Iris pigment epithelial cell (primary cell): Measurements from ENCODE around the gene ARHGEF10L.
A peak's percentile ranks its signal among the peaks of the same experiment; 100 is the strongest.
"Not testable (repeated sequence)": the region's sequence is repeated elsewhere in the genome, so short reads cannot be mapped to it uniquely, and the experiment has no call there.

Experiments
- DNase-seq: peaks from one replicate; pipeline ENCODE4 v3.0.0-alpha.2; 2011; ENCODE audit warnings: low read depth

The ARHGEF10L gene

DNA sequence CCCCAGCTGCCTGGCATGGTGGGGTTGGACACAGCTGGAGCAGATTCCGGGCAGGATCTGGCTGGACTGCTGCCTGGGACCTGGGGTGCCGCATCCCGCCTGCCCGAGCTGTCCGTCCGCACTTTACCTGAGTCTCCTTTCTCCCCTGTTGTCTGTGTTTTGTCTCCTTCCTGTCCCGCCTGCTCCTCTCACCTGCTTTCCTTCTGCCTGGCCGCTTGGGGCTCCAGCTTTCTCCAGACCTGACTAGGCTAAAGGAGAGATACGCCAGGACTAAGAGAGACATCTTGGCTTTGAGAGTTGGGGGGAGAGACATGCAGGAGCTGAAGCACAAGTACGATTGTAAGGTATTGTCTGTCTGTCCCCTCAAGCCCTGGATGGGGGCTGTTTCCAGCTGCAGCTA, 73.3 kb downstream of the ARHGEF10L start:
- DNase-seq = no peak

DNA sequence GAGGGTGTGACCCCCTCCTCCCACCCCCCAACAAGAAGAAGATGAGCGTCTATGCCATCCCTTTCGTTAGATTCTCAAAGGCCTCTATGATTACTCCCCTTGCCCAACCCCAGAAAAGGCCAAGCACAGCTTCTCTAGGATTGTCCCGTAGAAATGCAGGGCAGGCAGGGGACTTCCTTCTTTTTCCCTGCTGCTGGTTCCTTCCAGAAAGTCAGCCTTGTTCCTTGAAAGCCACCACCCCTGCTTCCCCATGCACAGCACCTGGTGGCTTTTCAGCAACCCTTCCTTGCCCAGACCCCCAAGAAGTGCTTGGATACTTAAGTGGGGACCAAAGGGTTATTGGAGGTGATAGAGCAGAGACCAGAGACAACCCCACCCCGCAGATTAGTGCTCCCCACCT, 75.1 kb downstream of the ARHGEF10L start:
- DNase-seq = no peak

DNA sequence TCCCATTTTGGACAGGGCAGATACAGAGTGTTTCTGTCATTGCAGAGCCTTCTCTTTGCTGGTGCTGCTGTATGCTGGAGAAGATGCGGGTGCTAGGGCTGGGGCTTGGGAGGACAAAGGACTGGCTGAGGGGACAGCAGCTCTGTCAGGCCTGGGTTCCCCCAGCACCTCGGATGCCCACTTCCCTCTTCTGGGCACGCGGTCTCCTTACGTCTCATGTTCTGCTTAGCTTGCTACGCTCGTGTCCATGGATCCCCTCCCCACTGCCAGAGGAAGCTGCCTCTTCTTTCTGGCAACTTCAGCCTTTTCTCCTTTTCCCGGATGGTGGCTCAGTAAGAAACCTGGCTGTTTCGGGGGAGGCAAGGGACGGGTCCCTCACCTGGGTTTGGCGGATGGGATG, 75.7 kb downstream of the ARHGEF10L start:
- DNase-seq = no peak

DNA sequence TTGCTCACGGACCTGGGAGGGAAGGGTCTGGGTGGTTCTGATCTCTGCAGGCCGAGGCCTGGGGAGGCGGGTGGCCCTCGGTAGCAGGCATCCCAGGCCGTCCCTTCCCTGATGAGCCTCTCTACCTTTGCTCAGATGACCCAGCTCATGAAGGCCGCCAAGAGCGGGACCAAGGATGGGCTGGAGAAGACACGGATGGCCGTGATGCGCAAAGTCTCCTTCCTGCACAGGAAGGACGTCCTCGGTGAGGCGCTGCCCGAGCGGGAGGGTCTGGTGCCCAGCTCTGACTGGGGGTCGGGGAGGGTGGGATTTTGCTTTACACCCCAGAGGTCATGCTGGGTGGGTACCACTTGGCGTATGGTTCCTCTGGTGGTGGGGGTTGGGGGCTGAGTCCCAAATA, 76.5 kb downstream of the ARHGEF10L start:
- DNase-seq = no peak

DNA sequence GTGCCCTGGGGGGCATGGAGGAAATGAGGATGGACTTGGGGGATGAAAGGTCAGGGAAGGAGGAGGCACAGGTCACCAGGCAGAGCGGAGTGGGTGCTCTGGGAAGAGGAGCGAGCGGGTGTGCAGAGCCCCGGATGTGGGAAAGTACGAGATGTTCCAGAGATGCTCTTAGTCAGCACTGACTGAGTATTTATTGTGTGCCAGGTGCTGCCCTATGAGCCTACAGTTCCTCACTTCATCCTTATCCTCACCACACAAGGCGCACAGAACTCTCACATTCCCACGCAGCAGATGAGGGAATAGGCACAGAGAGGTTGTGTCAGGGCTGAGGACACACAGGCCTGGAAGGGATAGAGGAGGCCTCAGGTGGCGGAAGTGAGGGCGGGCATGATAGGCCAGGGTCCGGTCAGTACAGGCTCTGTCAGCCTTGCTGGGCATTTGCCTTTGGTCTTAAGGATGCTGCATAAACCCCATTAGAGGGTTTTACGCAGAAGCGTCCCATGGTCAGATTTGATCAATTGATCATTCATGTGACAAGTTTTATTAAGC, 77.3 kb downstream of the ARHGEF10L start:
- DNase-seq = no peak

DNA sequence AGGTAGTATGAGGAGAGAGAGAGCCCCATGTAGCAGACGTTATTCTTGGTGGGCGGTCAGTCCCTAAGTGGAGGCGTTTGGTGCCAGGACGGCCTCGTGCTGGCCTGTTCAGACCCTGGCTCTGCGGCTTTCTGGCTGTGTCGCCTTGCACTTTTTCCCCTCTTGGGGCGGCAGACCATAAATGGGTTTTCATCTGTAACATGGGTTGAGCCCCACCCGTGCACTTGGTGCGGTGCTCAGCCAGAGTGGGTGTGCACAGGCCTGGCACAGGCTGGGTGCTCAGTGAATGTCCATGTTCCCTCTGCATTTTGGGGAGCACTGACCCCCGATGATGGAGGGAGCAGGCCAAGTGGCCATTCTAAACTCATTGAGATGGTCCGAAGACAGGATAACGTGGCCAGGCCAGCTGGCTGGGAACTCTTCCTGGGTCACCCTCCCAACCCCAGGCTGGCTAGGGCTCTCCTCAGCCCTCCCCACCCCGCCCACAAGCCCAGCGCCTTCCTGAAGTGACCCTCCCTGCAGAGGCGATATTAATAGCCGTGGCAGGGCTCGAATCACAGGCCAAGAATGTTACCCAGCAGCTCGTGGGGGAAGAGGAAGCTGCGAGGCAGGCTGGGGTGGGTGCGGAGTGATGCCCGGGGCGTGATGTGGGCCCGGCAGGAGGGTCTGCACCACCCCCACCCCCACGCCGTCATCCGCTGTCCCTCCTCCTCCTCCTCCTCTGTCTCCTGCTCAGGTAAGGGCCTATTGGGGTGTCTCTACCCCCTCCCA, 78.5 kb downstream of the ARHGEF10L start:
- DNase-seq = no peak

DNA sequence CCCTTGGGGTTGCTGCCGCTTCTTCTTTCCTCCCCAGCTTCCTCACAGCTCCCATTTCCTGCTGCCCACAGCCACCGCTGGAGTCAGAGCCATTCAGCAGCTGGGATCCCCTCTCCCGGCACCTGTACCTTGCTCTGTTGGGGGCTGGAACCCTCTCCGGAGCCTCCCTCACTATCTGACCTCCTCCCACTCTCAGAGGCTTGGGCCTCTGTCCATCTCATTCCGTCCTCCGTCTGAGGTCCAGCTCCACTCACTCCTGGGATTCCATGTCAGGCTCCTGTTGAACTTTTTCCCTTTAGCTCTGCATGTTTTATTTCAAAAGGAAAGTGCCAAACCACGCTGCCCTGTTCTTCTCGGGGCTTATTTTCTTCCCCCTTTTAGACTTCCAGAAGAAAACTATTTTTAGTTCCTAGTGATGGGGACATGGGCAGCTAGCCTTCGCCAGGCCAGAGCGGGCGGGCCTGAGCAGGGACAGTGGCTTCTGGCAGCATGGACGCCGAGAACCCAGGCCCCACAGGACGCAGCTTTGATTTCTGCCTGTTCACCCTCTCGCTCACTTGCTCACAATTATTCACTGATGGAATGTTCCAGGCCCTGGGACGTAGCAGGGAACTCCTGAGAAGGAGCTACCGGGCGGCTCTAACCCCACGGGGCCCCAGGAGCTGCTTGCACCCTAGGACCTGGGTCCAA, 79.2 kb downstream of the ARHGEF10L start:
- no peak for DNase-seq

DNA sequence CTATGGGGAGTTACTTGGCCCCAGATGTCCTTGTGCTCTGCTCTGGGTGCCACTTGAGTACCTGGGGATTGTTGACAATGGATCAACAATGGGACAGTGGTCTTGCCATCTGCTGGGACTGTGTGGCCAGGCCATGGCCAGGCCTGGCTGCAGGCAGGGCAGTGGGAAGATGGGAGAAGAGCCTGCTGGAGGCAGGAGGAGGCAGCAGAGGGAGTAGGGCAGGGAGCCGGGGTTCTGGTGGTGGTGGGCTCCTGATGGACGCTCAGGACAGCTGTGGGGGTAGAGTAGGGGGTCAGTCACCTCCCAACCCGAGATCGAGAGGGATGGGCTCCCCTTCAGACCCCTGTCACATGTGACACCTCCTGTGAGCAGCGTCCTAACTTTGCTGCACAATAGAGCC, 81.0 kb downstream of the ARHGEF10L start:
- DNase-seq = no peak

DNA sequence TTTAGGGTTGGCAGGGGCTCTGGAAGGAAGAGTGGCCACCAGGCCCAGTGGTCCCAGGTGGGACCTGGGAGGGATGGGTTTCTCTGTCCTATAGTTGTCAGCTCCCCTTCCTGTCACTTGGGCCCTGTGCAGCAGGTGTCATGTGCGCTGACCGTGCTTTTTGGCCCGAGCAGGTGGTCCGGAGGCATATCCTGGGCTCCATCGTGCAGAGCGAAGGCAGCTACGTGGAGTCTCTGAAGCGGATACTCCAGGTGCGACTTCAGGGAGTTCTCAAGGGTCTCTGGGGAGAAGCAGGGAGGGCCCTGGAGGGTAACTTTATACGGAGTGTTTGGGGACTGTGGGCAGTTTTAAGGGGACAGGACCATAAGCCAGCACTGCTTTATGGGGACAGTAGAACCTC, 82.2 kb downstream of the ARHGEF10L start:
- DNase-seq = no peak

DNA sequence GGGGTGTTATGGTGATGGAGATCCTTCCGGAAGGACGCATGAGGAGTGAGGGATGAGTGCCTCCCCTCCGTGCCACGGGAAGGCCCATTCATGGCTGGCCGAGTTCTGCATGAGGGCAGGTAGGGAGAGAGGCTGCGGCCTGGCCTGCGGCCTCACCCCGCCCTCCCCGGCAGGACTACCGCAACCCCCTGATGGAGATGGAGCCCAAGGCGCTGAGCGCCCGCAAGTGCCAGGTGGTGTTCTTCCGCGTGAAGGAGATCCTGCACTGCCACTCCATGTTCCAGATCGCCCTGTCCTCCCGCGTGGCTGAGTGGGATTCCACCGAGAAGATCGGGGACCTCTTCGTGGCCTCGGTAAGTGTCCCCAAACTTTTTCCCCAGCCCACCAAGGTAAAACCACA, 83.3 kb downstream of the ARHGEF10L start:
- DNase-seq = no peak

DNA sequence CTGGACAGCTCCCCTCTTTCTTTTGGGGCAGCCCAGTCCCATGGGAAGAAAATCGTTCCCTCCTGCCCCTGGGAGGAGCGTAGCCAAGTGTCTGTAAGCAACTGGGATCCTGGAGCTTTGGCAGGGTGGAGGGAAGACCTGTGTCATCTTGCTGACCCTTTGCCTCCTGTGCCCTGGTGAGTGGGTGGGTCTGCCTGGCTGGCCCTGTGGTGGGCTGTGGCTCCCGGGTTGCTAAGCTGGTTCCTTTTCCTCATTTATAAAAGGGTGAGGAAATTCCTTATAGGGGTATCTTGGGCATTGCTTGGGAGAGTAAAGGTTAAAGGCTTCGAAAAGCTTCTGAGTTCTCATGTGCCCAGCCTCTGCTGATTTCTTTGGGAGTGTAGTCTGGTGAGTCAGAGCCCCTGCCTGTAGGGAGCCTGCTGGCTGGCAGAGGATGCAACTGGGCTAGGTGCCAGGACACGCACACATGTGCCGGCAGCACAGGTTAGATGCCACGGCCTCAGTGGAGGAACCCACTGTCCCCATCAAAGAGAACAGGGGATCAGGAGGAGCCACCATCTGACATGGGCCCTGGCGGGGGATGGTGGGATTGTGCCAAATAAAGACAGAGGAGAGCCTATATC, 85.2 kb downstream of the ARHGEF10L start:
- peak; percentile 52 for DNase-seq

DNA sequence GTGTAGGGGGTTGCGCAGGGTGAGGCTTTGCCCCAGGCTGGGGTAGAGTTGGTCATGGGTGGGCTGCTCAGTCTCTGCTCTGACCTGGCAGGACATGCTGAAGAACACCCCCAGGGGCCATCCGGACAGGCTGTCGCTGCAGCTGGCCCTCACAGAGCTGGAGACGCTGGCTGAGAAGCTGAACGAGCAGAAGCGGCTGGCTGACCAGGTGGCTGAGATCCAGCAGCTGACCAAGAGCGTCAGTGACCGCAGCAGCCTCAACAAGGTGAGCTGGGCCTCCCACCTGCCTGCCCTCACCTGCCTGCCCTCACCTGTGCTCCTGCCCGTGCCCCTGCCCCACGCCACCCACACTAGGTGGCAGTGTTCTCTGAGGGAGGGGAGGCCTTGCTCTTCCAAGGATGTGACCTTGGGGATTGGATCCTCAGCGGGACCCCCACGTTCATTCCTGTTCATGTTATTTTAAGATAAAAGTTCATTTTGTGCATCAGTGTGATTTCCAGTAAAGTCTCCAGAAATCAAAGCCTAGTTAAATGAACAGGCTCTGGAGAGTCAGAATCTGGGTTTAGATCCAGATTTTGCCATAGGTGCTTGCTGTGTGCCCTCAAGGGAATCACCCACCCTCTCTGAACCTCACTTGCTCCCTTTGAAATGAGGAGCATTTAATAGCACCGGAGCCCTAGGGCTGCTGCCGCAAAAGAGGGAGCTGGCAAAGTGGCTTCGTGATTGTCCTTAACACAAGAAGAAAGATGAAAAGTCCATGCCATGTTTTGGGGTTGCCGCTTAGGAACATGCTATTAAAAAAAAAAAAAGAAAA, 87.9 kb downstream of the ARHGEF10L start:
- no peak for DNase-seq

DNA sequence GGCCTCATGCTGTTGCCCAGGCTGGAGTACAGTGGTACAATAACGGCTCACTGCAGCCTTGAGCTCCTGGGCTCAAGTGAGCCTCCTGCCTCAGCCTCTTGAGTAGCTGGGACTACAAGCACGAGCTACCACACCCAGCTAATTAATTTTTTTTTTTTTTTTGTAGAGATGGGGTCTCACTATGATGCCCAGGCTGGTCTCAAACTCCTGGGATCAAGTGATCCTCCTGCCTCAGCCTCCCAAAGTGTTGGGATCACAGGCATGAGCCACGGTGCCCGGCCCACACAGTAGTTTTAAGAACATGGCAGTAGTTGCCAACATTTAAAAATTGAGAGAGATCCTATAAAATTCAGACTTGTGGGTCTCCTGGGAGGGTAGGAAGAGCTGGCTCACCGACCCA, 89.5 kb downstream of the ARHGEF10L start:
- DNase-seq = not testable (repeated sequence)

DNA sequence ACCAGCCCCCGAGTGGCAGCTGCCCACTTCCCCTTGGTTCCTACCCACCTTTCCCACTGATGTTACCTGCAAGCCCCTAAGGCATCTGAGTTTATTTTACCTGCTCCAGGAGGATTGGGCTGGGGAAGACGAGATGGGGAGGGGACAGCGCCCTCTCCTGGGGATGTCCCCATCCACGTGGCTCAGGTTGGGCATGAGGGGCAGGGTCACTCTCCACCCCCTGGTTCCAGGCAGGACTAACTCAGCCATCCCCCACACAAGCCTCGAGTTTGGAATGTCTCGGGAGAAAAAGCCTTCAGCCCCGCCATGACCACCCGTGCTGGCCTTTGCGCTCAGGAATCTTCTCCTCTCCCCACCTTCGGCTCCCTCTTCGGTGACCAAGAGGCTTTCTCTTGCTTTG, 90.0 kb downstream of the ARHGEF10L start:
- DNase-seq = no peak

DNA sequence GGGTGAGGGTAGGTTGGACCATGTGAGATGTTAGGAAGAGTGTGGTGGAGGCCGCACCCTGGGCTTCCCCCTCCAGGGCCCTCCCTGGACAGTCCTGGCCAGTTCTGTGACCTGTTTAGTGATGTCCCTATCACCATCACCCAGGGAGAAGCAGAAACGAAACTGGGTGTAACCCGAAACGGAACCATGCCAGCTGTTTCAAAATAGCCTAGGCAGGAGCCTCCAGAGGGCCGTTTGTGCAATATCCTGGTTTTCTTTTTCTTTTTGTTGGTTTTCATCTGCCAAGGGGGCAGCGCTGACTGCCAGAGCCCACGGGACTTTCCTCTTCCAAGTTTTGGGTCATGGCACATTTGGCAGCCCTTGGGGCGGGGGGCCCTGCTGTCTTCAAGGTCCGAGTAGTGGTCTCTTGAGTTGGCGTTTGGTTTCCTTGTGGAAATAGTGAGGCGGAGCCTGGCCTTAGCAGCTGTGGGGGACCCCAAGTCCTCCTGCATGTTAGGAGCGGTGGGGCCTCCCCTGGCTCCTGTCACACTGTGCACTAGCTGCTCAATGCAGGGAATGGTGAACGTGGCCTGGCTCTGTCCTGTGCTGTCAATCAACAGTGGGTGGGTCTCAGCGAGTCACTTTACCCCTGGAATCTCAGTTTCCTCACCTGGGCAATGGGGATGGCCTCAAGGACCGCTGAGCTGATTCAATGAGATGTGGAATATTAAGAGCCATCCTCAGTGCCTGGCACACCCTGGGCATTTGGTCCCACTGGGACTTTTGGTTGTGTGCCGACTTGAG, 90.7 kb downstream of the ARHGEF10L start:
- no peak for DNase-seq

DNA sequence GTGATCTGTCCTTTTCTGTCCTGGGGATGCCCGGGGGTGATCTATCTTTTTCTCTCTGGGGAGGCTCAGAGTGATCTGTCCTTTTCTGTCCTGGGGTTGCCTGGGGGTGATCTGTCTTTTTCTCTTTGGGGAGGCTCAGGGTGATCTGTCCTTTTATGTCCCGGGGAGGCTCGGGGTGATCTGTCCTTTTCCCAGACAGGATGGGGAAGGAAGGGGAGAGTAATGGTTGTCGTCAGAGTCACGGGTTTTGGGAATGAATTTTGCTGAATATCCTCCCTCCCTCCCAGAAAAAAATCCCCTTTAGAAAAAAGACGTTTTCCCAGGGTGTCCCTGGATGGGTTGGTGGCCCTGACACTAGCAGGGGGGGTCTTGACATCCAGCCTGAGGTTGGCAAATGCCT, 91.5 kb downstream of the ARHGEF10L start:
- DNase-seq = no peak

DNA sequence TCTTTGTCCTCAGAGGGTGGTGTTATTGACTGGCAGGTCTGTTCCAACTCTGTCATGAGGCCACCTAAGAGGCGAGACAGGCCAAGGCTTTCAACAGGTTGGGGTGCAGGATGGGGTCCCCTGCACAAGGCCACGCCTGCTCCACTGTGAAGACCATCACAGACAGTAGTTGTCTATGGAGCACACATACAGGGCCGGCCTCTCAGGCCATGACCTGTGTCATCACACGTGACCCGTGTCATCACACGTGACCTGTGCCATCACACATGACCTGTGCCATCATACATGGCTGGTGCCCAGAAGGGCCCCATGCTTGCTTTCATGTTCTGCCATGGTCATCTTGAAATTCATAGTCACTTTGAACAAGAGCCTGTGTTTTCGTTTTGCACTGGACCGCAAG, 91.9 kb downstream of the ARHGEF10L start:
- DNase-seq = no peak

DNA sequence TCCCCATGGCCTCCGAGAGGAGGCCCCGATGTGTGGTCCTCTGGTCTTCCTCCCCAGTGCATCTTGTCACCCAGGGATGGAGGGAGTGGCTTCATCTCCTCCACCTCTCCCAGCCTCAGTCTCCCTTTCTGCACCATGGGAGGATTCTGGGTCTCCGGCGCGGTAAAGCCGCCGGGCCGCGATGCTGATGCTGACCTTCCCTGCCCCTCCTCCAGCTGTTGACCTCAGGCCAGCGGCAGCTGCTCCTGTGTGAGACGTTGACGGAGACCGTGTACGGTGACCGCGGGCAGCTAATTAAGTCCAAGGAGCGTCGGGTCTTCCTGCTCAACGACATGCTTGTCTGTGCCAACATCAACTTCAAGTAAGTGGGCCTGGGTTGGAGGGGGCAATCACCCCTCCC, 92.6 kb downstream of the ARHGEF10L start:
- DNase-seq = no peak

DNA sequence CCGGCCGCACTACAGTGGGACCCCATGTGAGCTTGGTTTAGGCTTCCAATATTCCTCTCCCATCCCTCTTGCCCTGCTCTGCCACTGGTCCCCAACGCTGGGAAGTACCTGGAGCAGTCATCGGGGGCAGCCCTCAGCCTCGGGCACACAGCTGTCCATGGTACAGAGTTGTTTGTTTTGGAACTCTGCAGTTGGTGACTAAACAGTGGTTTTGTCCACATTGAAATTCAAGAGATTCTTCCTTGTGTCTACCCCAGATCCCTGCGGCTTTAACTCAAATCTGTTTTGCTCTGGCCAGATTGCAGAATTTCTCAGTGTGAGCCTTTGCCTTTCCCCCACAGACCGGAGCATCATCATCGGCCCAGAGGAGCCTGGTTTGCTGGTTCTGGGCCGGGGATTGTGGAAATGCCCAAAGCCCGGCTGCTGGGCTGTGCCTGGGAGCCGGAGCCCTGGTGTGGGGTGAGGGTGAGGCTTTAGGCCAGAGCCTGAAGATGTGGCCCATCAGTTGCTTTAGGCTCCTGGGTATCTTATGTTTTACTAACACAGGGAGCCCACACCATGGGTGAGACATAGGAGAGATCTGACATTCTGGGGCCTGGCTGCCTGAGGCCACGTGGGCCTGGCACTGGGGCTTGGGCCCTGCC, 93.2 kb downstream of the ARHGEF10L start:
- peak; percentile 25 for DNase-seq

DNA sequence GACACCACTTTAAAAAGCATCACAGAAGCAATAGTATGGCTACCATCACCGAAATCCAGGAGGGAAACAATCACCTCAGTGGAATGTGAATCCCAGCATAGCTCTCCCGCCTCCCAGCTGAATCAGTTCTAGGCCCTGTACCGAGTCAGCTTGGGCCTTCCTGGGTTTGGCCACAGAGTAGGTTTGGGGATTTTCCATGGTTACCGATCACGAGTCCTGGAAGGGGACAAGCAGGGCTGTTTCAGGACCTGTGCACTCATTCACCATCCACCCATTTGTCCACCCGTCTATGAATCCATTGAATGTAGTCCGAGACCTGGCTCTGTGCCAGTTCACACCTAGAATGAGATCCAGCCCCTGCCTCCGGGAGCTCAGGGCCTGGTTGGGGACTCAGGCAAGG, 94.2 kb downstream of the ARHGEF10L start:
- DNase-seq = peak; percentile 51

DNA sequence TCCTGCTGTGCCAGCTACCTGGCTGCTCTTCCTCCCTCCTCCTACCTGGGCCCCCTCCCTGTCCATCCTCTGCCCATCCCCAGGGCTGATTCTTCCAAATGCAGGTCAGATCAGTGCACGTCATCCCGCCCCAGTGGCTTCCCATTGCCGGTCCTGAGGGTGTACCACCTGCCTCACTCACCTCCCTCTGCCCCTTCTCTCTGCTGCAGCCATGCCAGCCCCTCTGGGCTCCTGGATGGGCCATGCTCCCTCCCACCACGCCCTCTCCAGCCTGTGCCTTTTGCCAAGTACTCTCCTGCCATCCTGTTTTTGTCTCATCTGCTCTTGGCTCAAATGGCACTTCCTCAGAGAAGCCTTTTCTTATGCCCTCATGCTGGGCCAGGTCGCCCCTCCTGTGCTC, 95.8 kb downstream of the ARHGEF10L start:
- no peak for DNase-seq
